SIG-M5 (cell line): ENCODE results near the gene SPATA1.
"Not testable (repeated sequence)": the region's sequence is repeated elsewhere in the genome, so short reads cannot be mapped to it uniquely, and the experiment has no call there.

ENCODE experiments used
- DNase-seq: peaks from one replicate; lab custom pipeline; 2025; lab: John Stamatoyannopoulos, UW

SPATA1 gene

GRCh38 chr1:84506002-84506728 lies at the start of gene SPATA1, which contains the start of gene GNG5:
Gene SPATA1 (plus strand): TSS chr1:84506386. CDS start chr1:84516360, 9,974 bp downstream.
Gene GNG5 (minus strand): TSS chr1:84506581. CDS start chr1:84506091, 490 bp downstream.
- peak; percentile 69 for DNase-seq

- no peak for DNase-seq
These were observed 44.1 kb upstream of the SPATA1 start for GRCh38 chr1:84462118-84462517.

GRCh38 chr1:84467298-84467697 lies 38.9 kb upstream of the SPATA1 start:
- no peak for DNase-seq

- DNase-seq: no peak
These were observed 30.0 kb upstream of the SPATA1 start for GRCh38 chr1:84476225-84476624.

GRCh38 chr1:84478876-84479868 lies 27.0 kb upstream of the SPATA1 start, which contains the start of gene RPF1:
Gene RPF1 (plus strand): TSS chr1:84479266. CDS start chr1:84479282, 16 bp downstream.
- no peak for DNase-seq

GRCh38 chr1:84479998-84480397 lies 26.2 kb upstream of the SPATA1 start:
- no peak for DNase-seq

- DNase-seq: no peak
These were observed 25.5 kb upstream of the SPATA1 start for GRCh38 chr1:84480650-84481049.

GRCh38 chr1:84481317-84481716 lies 24.9 kb upstream of the SPATA1 start:
- no peak for DNase-seq

GRCh38 chr1:84488107-84488506 lies 18.1 kb upstream of the SPATA1 start:
- DNase-seq: no peak

GRCh38 chr1:84489766-84490165 lies 16.4 kb upstream of the SPATA1 start:
- no peak for DNase-seq

GRCh38 chr1:84492726-84493125 lies 13.5 kb upstream of the SPATA1 start:
- no peak for DNase-seq

GRCh38 chr1:84493747-84494146 lies 12.4 kb upstream of the SPATA1 start:
- DNase-seq: no peak

- DNase-seq: no peak
These were observed 9.7 kb upstream of the SPATA1 start for GRCh38 chr1:84496498-84496897.

GRCh38 chr1:84497631-84498275 lies 8.4 kb upstream of the SPATA1 start:
- DNase-seq: no peak

- no peak for DNase-seq
These were observed 3.3 kb upstream of the SPATA1 start for GRCh38 chr1:84502927-84503326.

GRCh38 chr1:84504580-84505492 lies 1.4 kb upstream of the SPATA1 start:
- no peak for DNase-seq

GRCh38 chr1:84505493-84506001 lies 639 bp upstream of the SPATA1 start:
- DNase-seq: no peak

GRCh38 chr1:84506729-84507453 lies 705 bp downstream of the SPATA1 start:
- DNase-seq: no peak

GRCh38 chr1:84507887-84508286 lies 1.7 kb downstream of the SPATA1 start:
- DNase-seq: not testable (repeated sequence)

GRCh38 chr1:84508510-84508909 lies 2.3 kb downstream of the SPATA1 start:
- DNase-seq: no peak
